HCT116 (cell line): Measurements from ENCODE around the gene DBNL.
"Not testable (repeated sequence)": the region's sequence is repeated elsewhere in the genome, so short reads cannot be mapped to it uniquely, and the experiment has no call there.

Source experiments
- CTCF ChIP-seq, 3 experiments: fragments of 200-600 bp in 1 of 3; sonication (generic) in 1 of 3; IDR thresholded peaks in 2 of 3; conservative IDR thresholded peaks in 1 of 3; 2 replicates each; pipeline ENCODE4 v1.5.1; 2012 to 2017; ENCODE audit warnings: low read depth in 2 of 3, low read length in 2 of 3, antibody characterized with exemption in 1 of 3, borderline replicate concordance in 1 of 3, control low read depth in 1 of 3, mild to moderate bottlenecking in 1 of 3, mixed read lengths in 1 of 3, mixed run types in 1 of 3, moderate library complexity in 1 of 3; ENCODE audit not compliant: insufficient read depth in 1 of 3
- EZH2 ChIP-seq: fragments of 200-600 bp; sonication (generic); IDR thresholded peaks from 2 replicates; pipeline ENCODE4 v1.6.1; 2017; ENCODE audit warnings: antibody characterized with exemption, mixed run types
- POLR2A ChIP-seq: IDR thresholded peaks from 2 replicates; pipeline ENCODE4 v1.7.0; 2011; ENCODE audit warnings: borderline replicate concordance; ENCODE audit not compliant: insufficient read depth, insufficient read length; ENCODE audit errors: extremely low read depth
- YY1 ChIP-seq: IDR thresholded peaks from 2 replicates; pipeline ENCODE4 v1.6.1; 2011; ENCODE audit warnings: low read length, low read depth, moderate library complexity, mild to moderate bottlenecking; ENCODE audit not compliant: insufficient replicate concordance; ENCODE audit errors: extremely low read depth
- TF ChIP-seq, protein P1 (sequence below): IDR thresholded peaks from 2 replicates; pipeline ENCODE4 v1.6.1; 2012

DNA sequence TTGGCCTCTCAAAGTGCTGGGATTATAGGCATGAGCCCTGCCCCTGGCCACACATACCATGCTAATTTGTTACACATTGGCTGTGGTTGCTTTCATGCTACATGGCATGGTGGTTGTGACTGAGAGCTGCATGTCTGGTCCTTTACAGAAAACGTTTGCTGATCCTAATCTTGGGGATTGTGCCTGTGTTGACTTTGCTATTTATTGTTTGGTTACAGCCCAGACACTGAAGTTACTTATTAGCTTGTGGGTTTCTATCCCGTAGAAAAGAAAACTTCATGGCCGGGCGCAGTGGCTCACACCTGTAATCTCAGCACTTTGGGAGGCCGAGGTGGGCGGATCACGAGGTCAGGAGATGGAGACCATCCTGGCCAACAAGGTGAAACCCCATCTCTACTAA, 22.4 kb upstream of the DBNL start:
- not testable (repeated sequence) for TF ChIP-seq CTCF (IDR thresholded peaks at IDR 0.05 in 2 of 3, conservative IDR thresholded peaks at IDR 0.05 in 1 of 3; ENCODE audit: borderline replicate concordance in 1 of 3, insufficient read depth in 1 of 3, low read depth in 2 of 3, low read length in 2 of 3); EZH2; POLR2A; YY1
- TF ChIP-seq, protein P1, sequence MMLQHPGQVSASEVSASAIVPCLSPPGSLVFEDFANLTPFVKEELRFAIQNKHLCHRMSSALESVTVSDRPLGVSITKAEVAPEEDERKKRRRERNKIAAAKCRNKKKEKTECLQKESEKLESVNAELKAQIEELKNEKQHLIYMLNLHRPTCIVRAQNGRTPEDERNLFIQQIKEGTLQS, result not testable (repeated sequence)
